C4-2B (cell line): Measurements from ENCODE around the gene SEMA3F.

Source experiments
- ZFX ChIP-seq: fragments of 450-650 bp; IDR thresholded peaks from 2 replicates; pipeline ENCODE4 v1.6.1; 2017
- TF ChIP-seq, protein P1 (sequence below): fragments of 450-650 bp; conservative IDR thresholded peaks from 2 replicates; pipeline ENCODE4 v1.5.1; 2017; ENCODE audit warnings: mild to moderate bottlenecking

DNA sequence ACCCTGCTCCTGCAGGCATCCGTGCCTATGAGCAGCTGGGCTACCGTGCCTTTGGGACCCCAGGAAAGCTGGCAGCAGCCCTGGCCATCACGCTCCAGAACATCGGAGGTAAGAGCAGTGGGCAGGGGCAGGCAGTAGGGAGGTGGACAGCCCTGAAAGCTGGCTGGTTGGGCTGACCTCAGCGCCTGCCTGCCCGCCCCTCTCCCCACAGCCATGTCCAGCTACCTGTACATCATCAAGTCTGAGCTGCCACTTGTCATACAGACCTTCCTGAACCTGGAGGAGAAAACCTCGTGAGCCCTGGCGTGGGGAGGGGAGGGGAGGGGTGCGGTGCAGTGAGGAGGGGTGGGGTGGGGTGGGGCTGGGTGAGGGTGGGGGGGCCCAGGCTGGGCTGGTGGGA, 60.4 kb downstream of the SEMA3F start:
- TF ChIP-seq, protein P1, sequence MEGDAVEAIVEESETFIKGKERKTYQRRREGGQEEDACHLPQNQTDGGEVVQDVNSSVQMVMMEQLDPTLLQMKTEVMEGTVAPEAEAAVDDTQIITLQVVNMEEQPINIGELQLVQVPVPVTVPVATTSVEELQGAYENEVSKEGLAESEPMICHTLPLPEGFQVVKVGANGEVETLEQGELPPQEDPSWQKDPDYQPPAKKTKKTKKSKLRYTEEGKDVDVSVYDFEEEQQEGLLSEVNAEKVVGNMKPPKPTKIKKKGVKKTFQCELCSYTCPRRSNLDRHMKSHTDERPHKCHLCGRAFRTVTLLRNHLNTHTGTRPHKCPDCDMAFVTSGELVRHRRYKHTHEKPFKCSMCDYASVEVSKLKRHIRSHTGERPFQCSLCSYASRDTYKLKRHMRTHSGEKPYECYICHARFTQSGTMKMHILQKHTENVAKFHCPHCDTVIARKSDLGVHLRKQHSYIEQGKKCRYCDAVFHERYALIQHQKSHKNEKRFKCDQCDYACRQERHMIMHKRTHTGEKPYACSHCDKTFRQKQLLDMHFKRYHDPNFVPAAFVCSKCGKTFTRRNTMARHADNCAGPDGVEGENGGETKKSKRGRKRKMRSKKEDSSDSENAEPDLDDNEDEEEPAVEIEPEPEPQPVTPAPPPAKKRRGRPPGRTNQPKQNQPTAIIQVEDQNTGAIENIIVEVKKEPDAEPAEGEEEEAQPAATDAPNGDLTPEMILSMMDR: no peak
- TF ChIP-seq ZFX: no peak
